GM12873 (cell line): ENCODE measurements around the gene RARS2.

Experiments used
- TF ChIP-seq, protein P1 (sequence below): IDR thresholded peaks from 2 replicates; pipeline ENCODE4 v1.5.1; 2012; ENCODE audit warnings: low read depth, mild to moderate bottlenecking, moderate library complexity, low read length, control low read depth; ENCODE audit not compliant: insufficient read depth; ENCODE audit errors: missing control alignments

The RARS2 gene

DNA sequence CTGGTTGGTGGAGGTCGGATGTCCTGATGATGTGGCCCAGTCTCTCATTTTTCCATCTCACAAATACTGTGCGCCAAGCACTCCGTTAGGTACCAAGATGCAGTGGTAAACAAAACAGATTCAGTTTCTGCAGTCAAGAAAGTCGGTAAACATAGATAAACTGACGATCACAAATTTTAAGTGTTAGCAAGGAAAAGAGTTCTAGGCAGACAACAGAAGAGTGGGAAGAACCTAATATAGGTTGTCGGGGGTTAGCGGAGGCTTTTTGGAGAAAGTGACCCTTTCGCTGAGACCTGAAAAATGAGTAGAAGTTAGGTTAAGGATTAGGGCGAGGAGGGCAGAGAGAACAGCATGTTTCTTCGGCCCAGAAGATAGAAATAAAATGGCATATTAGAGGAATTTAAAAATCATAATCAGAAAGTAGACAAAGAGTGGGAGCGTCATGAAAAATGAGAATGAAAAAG, 662 bp upstream of the RARS2 start:
- TF ChIP-seq, protein P1, sequence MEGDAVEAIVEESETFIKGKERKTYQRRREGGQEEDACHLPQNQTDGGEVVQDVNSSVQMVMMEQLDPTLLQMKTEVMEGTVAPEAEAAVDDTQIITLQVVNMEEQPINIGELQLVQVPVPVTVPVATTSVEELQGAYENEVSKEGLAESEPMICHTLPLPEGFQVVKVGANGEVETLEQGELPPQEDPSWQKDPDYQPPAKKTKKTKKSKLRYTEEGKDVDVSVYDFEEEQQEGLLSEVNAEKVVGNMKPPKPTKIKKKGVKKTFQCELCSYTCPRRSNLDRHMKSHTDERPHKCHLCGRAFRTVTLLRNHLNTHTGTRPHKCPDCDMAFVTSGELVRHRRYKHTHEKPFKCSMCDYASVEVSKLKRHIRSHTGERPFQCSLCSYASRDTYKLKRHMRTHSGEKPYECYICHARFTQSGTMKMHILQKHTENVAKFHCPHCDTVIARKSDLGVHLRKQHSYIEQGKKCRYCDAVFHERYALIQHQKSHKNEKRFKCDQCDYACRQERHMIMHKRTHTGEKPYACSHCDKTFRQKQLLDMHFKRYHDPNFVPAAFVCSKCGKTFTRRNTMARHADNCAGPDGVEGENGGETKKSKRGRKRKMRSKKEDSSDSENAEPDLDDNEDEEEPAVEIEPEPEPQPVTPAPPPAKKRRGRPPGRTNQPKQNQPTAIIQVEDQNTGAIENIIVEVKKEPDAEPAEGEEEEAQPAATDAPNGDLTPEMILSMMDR: no peak

- TF ChIP-seq, protein P1: no peak
These were observed 905 bp downstream of the RARS2 start for GRCh38 chr6:87588756-87589407.

GRCh38 chr6:87586371-87587077, 3.3 kb downstream of the RARS2 start:
- TF ChIP-seq, protein P1: no peak

GRCh38 chr6:87583822-87584221, 6.0 kb downstream of the RARS2 start:
- TF ChIP-seq, protein P1: no peak

- TF ChIP-seq, protein P1: no peak
These were observed 14.4 kb downstream of the RARS2 start for GRCh38 chr6:87575423-87575822.

DNA sequence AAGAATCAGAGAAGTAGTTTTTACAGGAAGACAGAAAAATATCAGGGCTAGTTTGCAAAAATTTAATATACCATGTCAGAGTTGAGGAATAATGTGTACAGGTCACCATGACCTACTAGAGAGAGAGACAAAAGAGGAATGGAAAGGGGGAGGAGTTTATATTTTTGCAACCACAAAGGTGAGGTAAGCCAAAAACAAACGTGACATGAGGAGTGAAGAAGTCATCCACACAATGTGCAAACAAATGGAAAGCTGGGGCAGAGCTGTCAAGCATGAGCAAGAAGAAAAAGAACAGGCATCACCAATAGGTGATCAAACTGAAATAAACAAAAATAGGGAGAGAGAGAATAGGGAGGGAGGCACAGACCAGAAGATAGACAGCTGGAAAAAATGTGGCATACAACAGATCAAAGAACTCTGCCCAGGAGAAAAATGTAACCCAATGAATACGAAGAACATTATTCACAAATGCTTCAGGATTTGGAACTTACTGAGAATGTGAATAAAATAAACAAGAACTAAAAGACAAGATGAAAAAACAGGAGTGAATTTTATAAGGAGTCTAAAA, 15.5 kb downstream of the RARS2 start:
- TF ChIP-seq, protein P1: no peak

DNA sequence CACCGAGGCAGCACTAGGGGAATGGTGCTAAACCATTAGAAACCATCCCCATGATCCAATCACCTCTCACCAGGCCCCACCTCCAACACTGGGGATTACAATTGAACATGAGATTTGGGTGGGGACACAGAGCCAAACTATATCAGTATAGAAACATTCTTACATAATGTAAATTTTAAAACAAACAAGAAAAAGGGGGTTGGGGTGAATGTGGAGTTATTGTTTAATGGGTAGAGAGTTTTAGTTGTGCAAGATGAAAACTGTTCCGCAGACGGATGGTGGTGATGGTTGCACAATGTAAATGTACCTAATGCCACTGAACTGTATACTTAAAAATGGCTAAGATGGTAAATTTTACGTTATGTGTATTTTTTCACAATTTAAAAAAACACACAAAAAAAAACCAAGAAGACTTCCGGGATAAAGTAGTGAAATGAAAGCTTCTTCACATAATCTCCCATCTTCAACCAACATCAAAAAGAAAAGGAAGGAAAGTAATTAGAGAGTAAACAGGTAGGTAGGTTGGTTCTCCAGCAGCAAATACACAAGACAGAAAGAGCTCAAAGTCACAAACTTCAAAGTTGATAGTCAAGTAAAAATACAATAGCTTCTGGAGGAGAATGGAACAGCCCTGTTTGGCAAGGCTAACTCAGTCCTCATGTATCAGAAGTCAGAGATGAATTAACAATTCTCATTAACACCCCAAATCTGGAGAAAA, 16.3 kb downstream of the RARS2 start:
- TF ChIP-seq, protein P1: no peak
